ENCODE data around the gene ZNF536. TPM values are rescaled to one million over a fixed set of nuclear protein-coding genes. Genes with fewer than 3 reads are reported as not detected.
"Not testable (repeated sequence)": the region's sequence is repeated elsewhere in the genome, so short reads cannot be mapped to it uniquely, and the experiment has no call there.

ZNF536 gene
- total RNA-seq, 1 experiment from 2014 or later, result 0.35 TPM

GRCh38 chr19:30416375-30416774 lies 44.2 kb downstream of the ZNF536 start:
- ATAC-seq (no peak), DNase-seq (ENCODE audit: low spot score) (no peak)
- ChIA-PET CTCF (interaction anchor here (1.4 kb wide), 1 partner anchor 187 kb away, joined by 5 read pairs; no protein-coding TSS in a partner anchor), POLR2A (no interaction called here)
- no peak for TF ChIP-seq KAT7 (CRISPR knock-in tag; IDR thresholded peaks at IDR 0.05; ENCODE audit: borderline replicate concordance)
- TF ChIP-seq JAZF1 (CRISPR knock-in tag; IDR thresholded peaks at IDR 0.05), result no peak
- no peak for TF ChIP-seq NR1H2 (CRISPR knock-in tag; IDR thresholded peaks at IDR 0.05)
- no peak for TF ChIP-seq CBFB (CRISPR knock-in tag; IDR thresholded peaks at IDR 0.05; ENCODE audit: low read depth)
- no peak for TF ChIP-seq NFE2L1 (CRISPR knock-in tag; IDR thresholded peaks at IDR 0.05)
- TF ChIP-seq IRF1 (CRISPR knock-in tag; IDR thresholded peaks at IDR 0.05), result no peak
- TF ChIP-seq HMGA2 (CRISPR knock-in tag; IDR thresholded peaks at IDR 0.05), result no peak
- no peak for TF ChIP-seq ZNF423 (CRISPR knock-in tag; IDR thresholded peaks at IDR 0.05)
- no peak for TF ChIP-seq FOXJ3 (CRISPR knock-in tag; IDR thresholded peaks at IDR 0.05; ENCODE audit: borderline replicate concordance)
- TF ChIP-seq ATF2 (CRISPR knock-in tag; IDR thresholded peaks at IDR 0.05; ENCODE audit: borderline replicate concordance, low read depth), result no peak
- no peak for TF ChIP-seq JUN (CRISPR knock-in tag; IDR thresholded peaks at IDR 0.05)
- TF ChIP-seq, protein P1, sequence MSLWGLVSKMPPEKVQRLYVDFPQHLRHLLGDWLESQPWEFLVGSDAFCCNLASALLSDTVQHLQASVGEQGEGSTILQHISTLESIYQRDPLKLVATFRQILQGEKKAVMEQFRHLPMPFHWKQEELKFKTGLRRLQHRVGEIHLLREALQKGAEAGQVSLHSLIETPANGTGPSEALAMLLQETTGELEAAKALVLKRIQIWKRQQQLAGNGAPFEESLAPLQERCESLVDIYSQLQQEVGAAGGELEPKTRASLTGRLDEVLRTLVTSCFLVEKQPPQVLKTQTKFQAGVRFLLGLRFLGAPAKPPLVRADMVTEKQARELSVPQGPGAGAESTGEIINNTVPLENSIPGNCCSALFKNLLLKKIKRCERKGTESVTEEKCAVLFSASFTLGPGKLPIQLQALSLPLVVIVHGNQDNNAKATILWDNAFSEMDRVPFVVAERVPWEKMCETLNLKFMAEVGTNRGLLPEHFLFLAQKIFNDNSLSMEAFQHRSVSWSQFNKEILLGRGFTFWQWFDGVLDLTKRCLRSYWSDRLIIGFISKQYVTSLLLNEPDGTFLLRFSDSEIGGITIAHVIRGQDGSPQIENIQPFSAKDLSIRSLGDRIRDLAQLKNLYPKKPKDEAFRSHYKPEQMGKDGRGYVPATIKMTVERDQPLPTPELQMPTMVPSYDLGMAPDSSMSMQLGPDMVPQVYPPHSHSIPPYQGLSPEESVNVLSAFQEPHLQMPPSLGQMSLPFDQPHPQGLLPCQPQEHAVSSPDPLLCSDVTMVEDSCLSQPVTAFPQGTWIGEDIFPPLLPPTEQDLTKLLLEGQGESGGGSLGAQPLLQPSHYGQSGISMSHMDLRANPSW (CRISPR knock-in tag; conservative IDR thresholded peaks at IDR 0.05; ENCODE audit: low read depth), result no peak
- no peak for TF ChIP-seq PREB (CRISPR knock-in tag; IDR thresholded peaks at IDR 0.05; ENCODE audit: borderline replicate concordance)
- no peak for TF ChIP-seq SP1 (CRISPR knock-in tag; conservative IDR thresholded peaks at IDR 0.05)
- no peak for TF ChIP-seq RELA (CRISPR knock-in tag; IDR thresholded peaks at IDR 0.05; ENCODE audit: borderline replicate concordance)
- no peak for TF ChIP-seq ZNF263 (CRISPR knock-in tag; IDR thresholded peaks at IDR 0.05; ENCODE audit: low read depth)
- no peaks in the 10 kb centered on the region for H3K36me3 Mint-ChIP-seq
- 0 out of 2 replicates have a peak, but pooled peaks cover 3% of the 10 kb centered on the region for H3K9me3 Mint-ChIP-seq
- no peak overlapping the region for H3K27ac Mint-ChIP-seq
- H3K27me3 Mint-ChIP-seq (ENCODE audit: low read depth), result no peaks in the 10 kb centered on the region
- 0 out of 2 replicates have a peak, but pooled peaks cover 3% of the 10 kb centered on the region for H3K4me1 Mint-ChIP-seq
- H3K4me3 Mint-ChIP-seq, result no peak overlapping the region

DNA sequence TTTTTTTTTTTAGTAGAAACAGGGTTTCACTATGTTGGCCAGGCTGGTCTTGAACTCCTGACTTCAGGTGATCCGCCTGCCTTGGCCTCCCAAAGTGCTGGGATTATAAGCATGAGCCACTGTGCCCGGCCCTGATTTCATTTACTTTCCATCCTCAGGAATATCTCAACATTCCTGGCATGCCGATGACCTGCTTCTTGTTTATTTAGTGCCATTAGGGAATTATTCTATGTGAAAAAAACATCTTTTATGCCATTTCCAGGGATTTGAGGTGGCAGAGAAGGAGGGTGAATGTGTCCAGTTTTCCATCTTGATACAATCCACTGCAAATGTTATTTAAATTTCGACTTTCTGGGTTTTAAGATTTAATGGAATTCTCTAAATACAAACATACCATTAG lies 45.0 kb downstream of the ZNF536 start:
- CTCF ChIA-PET; H3K9me3 Mint-ChIP-seq; POLR2A ChIA-PET; H3K36me3 Mint-ChIP-seq; H3K27ac Mint-ChIP-seq; DNase-seq (ENCODE audit: low spot score); H3K4me1 Mint-ChIP-seq; ATAC-seq; H3K27me3 Mint-ChIP-seq (ENCODE audit: low read depth); H3K4me3 Mint-ChIP-seq: not testable (repeated sequence)

DNA sequence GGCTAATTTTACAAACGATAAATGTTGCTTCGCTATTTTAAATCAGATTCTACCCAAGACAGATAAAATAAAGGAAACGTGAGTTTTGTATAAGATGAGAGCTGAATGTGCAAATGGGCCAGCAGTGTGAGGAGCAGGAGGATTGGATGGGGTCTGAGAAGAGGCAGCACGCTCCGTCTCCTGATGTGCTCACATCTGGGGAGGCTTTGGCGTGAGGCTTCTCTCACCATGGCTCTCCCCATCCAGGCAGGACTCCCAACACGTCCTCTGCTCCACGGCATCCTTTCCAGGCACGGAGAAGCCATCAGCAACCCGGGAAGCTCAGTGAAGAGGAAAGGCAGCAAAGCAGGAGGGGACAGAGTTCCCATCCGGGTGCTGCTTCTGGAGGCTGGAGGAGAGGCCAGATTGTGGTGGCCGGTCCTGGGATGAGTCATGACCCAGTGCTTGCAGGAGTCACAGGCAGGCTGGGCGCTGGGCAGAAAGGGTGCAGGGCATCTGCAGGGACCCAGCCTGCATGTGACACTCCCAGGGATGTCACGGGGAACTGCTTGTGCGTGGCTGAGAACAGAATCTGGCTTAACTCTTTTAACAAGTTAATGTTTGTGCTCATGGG lies 47.5 kb downstream of the ZNF536 start:
- Mint-ChIP-seq H3K27me3 (ENCODE audit: low read depth) (no peaks in the 10 kb centered on the region), H3K4me1 (0 out of 2 replicates have a peak, but pooled peaks cover 3% of the 10 kb centered on the region), H3K27ac (no peak overlapping the region), H3K36me3 (no peaks in the 10 kb centered on the region), H3K9me3 (0 out of 2 replicates have a peak, but pooled peaks cover 3% of the 10 kb centered on the region), H3K4me3 (no peak overlapping the region)
- CTCF ChIA-PET, result interaction anchor here (1.3 kb wide), 1 partner anchor 18 kb away, joined by 3 read pairs; no protein-coding TSS in a partner anchor
- TF ChIP-seq ATF2 (CRISPR knock-in tag; IDR thresholded peaks at IDR 0.05; ENCODE audit: borderline replicate concordance, low read depth) (no peak), ZBTB21 (CRISPR knock-in tag; IDR thresholded peaks at IDR 0.05; ENCODE audit: borderline replicate concordance) (no peak), NR1H2 (CRISPR knock-in tag; IDR thresholded peaks at IDR 0.05) (no peak), TP53 (CRISPR knock-in tag; IDR thresholded peaks at IDR 0.05) (no peak)
- POLR2A ChIA-PET, result no interaction called here
- DNase-seq (ENCODE audit: low spot score) (no peak), ATAC-seq (no peak)
